GM12872 (cell line): ENCODE measurements around the gene ZNF107.

Source experiments
- CTCF ChIP-seq: IDR thresholded peaks from 3 replicates; pipeline ENCODE4 v1.5.1; 2011; ENCODE audit warnings: low read depth, mild to moderate bottlenecking, low read length, moderate library complexity; ENCODE audit not compliant: insufficient read depth

Gene ZNF107

GRCh38 chr7:64667311-64667710 is 1.4 kb downstream of the ZNF107 start:
- TF ChIP-seq CTCF: no peak

GRCh38 chr7:64672414-64672813 is 6.5 kb downstream of the ZNF107 start:
- TF ChIP-seq CTCF: no peak

- TF ChIP-seq CTCF: no peak
Observed at GRCh38 chr7:64685091-64685490, 19.2 kb downstream of the ZNF107 start.

GRCh38 chr7:64685741-64686140 is 19.8 kb downstream of the ZNF107 start:
- no peak for TF ChIP-seq CTCF

GRCh38 chr7:64686493-64687184 is 20.7 kb downstream of the ZNF107 start:
- no peak for TF ChIP-seq CTCF

- TF ChIP-seq CTCF: no peak
Observed at GRCh38 chr7:64687249-64687648, 21.3 kb downstream of the ZNF107 start.

GRCh38 chr7:64688988-64689387 is 23.1 kb downstream of the ZNF107 start:
- TF ChIP-seq CTCF: no peak
